ENCODE measurements around the gene AUTS2. TPM values are rescaled to one million over a fixed set of nuclear protein-coding genes. Genes with fewer than 3 reads are reported as not detected.

Gene AUTS2
- total and polyA plus RNA-seq, 2 of the 8 experiments (the other 6 are each of a cell fraction or from before 2014, with no cell fraction given) = 25.9 to 101 TPM

GRCh38 chr7:69858471-69858870 is 260.2 kb downstream of the AUTS2 start (continued):
- TF ChIP-seq CTCF (IDR thresholded peaks at IDR 0.05; ENCODE audit: control extremely low read depth in 1 of 3, insufficient read depth in 1 of 3, low read depth in 1 of 3, low read length in 3 of 3) (no peak), CHD2 (IDR thresholded peaks at IDR 0.05; ENCODE audit: low read length) (no peak), KDM1A (IDR thresholded peaks at IDR 0.05; ENCODE audit: borderline replicate concordance, low read length) (no peak), POU5F1 (IDR thresholded peaks at IDR 0.05; ENCODE audit: low read depth, low read length) (no peak)
